NCI-H2029 (cell line): ENCODE data around the gene DNAH9.
A peak's percentile ranks its signal among the peaks of the same experiment; 100 is the strongest.

ENCODE experiments used
- DNase-seq: peaks from one replicate; lab custom pipeline; 2025; lab: John Stamatoyannopoulos, UW

The DNAH9 gene, protein sequence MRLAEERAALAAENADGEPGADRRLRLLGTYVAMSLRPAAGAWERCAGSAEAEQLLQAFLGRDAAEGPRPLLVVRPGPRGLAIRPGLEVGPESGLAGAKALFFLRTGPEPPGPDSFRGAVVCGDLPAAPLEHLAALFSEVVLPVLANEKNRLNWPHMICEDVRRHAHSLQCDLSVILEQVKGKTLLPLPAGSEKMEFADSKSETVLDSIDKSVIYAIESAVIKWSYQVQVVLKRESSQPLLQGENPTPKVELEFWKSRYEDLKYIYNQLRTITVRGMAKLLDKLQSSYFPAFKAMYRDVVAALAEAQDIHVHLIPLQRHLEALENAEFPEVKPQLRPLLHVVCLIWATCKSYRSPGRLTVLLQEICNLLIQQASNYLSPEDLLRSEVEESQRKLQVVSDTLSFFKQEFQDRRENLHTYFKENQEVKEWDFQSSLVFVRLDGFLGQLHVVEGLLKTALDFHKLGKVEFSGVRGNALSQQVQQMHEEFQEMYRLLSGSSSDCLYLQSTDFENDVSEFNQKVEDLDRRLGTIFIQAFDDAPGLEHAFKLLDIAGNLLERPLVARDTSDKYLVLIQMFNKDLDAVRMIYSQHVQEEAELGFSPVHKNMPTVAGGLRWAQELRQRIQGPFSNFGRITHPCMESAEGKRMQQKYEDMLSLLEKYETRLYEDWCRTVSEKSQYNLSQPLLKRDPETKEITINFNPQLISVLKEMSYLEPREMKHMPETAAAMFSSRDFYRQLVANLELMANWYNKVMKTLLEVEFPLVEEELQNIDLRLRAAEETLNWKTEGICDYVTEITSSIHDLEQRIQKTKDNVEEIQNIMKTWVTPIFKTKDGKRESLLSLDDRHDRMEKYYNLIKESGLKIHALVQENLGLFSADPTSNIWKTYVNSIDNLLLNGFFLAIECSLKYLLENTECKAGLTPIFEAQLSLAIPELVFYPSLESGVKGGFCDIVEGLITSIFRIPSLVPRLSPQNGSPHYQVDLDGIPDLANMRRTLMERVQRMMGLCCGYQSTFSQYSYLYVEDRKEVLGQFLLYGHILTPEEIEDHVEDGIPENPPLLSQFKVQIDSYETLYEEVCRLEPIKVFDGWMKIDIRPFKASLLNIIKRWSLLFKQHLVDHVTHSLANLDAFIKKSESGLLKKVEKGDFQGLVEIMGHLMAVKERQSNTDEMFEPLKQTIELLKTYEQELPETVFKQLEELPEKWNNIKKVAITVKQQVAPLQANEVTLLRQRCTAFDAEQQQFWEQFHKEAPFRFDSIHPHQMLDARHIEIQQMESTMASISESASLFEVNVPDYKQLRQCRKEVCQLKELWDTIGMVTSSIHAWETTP (N-terminal part only)

DNA sequence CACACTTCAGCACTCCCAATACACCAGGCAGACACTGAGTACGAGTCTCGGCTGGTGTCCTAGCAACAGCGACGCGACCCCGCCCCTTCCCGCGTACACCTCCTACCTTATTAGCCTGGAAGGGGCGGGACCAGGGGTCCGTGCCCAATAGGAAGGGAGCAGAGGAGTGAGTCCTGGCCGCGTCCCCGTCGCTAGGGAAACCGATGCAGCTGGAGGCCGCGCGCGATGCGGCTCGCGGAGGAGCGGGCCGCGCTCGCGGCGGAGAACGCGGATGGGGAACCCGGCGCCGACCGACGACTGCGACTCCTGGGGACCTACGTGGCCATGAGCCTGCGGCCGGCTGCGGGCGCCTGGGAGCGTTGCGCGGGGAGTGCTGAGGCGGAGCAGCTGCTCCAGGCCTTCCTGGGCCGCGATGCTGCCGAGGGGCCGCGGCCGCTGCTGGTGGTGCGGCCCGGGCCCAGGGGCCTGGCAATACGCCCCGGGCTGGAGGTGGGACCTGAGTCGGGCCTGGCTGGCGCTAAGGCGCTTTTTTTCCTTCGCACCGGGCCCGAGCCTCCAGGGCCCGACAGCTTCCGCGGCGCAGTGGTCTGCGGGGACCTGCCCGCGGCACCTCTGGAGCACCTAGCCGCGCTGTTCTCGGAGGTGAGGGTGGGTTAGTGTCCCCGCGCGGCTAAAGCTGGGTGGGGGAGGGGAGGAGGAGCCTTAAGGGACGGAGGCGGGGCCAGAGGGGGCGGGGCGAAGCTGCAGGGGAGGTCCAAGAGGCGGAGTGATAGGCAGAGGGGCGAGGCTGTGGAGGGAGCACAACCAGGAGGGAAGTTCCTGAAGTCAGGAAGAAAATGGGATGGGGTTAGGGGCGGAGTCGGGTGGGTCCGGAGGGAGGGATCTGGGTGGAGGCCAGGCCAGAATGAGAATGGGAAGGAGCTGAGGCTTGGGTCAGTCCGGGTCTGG is at the start of gene DNAH9:
DNAH9 (plus strand) TSS at position 197 of the 948 bp plus-strand sequence; CDS start at position 226, 29 bp downstream.
- DNase-seq, result peak; percentile 46

GRCh38 chr17:11550431-11550830 is 47.8 kb upstream of the DNAH9 start:
- DNase-seq, result no peak

- no peak for DNase-seq
Measured at GRCh38 chr17:11551442-11551841, 46.8 kb upstream of the DNAH9 start.

GRCh38 chr17:11553135-11553534 is 45.1 kb upstream of the DNAH9 start:
- no peak for DNase-seq

- no peak for DNase-seq
Measured at GRCh38 chr17:11554042-11554441, 44.2 kb upstream of the DNAH9 start.

- DNase-seq, result no peak
Measured at GRCh38 chr17:11554542-11554941, 43.7 kb upstream of the DNAH9 start.

GRCh38 chr17:11555530-11555929 is 42.7 kb upstream of the DNAH9 start:
- DNase-seq, result no peak

DNA sequence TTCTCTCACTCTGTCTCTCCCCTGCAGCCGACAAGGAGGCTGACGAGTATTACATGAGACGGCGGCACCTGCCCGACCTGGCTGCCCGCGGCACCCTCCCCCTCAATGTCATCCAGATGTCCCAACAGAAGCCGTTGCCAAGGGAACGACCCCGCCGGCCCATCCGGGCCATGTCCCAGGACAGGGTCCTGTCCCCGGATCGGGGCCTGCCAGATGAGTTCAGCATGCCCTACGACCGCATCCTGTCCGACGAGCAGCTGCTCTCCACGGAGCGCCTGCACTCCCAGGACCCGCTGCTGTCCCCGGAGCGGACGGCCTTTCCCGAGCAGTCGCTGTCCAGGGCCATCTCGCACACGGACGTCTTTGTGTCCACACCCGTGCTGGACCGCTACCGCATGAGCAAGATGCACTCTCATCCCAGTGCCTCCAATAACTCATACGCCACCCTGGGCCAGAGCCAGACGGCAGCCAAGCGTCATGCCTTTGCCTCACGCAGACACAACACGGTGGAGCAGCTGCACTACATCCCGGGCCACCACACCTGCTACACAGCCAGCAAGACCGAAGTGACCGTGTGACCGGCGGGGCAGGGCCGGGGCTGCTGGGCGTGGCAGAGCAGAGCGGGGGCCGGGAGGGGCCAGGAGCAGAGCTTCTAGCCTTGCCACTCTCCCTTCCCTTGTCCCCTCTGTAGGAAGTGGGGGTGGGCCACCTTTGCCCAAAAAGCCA is 40.4 kb upstream of the DNAH9 start:
- no peak for DNase-seq

DNA sequence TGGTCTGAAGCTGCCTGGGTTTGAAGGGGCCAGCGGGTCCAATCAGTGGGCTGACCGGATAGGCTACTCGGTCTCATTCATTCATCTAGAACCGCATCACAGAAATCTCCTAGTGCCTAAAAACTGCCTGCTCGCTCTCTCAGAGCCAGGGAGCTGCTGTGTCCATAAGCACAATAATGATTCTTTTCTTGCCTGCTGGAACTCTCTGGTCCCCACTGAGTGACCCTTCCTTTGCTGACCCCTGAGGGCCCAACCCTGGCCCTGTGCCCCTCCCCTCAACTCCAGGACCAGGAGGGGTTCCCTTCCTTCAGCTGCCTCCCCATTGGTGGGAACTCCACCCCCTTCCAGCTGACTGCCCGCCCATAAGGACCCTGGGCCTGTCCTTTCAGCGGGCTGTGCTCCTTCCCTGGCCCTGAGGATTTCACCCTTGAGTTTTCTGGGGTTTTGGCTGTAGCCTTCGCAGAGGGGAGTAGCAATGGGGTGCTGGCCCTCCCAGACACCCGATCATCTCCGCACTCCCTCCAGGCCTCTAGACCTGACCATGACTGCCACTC is 39.5 kb upstream of the DNAH9 start:
- DNase-seq, result no peak

- no peak for DNase-seq
Measured at GRCh38 chr17:11559601-11560000, 38.7 kb upstream of the DNAH9 start.

GRCh38 chr17:11561281-11561680 is 37.0 kb upstream of the DNAH9 start:
- no peak for DNase-seq

DNA sequence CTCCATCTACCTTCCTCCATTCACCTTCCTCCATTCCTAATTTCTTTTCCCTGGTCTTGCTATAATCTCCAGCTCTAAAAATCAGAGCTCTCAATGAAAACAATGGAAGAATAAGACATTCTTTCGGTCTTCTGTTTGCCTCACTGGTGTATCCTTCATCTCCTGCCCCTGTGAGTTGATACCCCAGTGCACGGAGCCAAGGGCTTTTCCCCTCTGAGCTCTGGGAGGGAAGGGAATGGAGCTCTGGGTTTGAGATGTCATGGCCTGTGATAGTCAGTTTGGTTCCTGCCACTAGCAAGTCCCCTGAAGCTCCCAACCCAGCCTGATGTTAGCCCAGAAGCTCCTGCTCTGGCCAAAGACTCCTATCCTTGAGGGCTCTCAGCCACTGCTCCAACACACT is 36.6 kb upstream of the DNAH9 start:
- no peak for DNase-seq

DNA sequence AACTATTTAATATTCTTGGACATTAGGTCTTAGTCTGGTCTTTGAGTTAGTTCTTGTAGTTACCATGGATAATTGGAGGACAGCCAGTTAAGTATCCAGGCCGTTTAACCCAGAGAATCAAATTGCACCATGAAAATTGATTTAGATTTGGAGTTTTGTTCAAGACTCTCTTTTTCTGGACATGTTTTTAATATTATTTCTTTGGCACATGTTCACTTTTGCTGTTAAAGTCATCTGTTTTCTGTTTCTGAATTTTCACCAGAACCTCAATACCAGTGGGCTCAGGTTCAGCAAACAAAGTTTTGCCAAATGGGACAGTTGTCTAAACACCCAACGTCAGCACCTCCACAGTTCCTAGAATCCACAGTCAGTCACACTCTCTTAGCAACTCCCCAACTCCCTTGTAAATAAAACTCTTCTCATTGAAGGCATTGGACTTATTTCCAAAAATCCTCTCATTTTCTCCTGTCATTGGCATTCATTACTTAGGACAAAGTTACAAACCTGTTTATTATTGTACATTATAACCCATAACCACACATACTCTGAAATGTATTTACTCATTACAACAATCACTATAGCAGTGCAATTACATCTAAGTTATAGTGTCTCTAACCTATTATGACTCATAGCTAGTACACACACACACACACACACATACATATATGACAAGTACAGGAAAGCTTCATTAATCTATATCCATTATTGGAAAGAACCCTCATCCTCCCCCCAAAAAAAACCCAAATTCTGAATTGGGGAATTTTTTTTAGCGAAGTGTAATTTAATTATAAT is 33.5 kb upstream of the DNAH9 start:
- no peak for DNase-seq

- no peak for DNase-seq
Measured at GRCh38 chr17:11565591-11565990, 32.7 kb upstream of the DNAH9 start.

DNA sequence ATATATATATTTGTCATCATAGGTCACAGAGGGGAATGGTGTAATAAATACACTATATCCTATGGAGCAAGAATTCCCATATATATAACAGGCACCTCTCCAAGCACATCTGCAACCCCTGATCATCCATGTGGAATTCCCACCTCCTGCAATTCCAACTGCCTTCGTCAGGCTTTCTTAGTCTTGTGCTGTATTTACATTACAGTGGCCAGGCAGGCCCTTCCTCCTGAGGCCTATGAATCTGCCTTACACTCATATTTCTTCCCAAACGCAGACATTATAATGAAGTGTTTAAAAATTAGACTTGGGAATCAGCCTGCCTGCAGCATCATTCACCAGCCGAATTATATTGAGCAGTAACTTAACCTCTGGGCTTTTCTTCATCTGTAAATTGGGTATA is 19.3 kb upstream of the DNAH9 start:
- no peak for DNase-seq

- DNase-seq, result no peak
Measured at GRCh38 chr17:11580677-11581076, 17.6 kb upstream of the DNAH9 start.

GRCh38 chr17:11582217-11582616 is 16.1 kb upstream of the DNAH9 start:
- no peak for DNase-seq

GRCh38 chr17:11583306-11583992 is 14.8 kb upstream of the DNAH9 start:
- DNase-seq, result no peak

- DNase-seq, result no peak
Measured at GRCh38 chr17:11589716-11590115, 8.6 kb upstream of the DNAH9 start.
